GM18909 (cell line): ENCODE results near the gene TRIM8.
"Not testable (repeated sequence)": the region's sequence is repeated elsewhere in the genome, so short reads cannot be mapped to it uniquely, and the experiment has no call there.

Experiments
- ATAC-seq: cut with Tn5 transposase; IDR thresholded peaks from one replicate; pipeline ENCODE4 v1.9.1; 2021; ENCODE audit warnings: mild to moderate bottlenecking; ENCODE audit not compliant: unreplicated experiment, poor library complexity

TRIM8 gene

DNA sequence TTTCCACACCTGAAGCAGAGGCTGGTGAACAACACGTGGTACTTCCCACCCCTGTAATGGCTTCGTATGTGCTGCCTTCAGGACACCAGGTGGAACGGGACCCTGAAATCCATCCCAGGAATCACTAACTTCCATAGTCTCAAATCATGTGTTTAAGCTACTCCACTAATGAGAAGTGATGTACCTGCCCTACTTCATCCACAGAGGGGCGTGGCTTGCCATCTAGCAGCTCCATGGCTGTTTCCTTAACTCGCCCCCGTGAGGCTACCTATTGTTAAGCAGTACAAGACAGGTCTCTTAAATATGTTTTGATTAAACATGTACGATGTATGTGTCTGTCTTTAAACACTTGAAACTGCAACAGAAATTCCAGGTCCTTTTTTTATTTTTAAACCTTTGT, 38.1 kb downstream of the TRIM8 start:
- ATAC-seq: no peak

DNA sequence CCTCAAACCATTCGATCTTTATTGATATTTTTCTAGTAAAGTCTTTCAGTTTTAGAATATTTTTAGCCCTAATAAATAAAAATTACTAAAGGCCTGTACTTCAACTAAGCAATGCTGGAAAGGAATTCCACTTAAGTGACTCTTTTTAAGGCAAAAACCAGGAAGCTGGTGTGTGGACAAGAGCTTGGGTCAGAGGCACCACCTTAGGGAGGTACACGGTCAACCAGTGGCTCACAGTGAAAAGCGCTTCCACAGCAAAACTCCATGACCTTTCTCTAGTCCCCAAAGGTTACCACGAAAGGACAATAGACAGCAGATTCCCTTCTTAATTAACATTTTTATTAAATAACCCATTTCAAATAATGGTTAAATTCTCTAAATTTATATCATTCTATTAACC, 38.7 kb downstream of the TRIM8 start:
- no peak for ATAC-seq

DNA sequence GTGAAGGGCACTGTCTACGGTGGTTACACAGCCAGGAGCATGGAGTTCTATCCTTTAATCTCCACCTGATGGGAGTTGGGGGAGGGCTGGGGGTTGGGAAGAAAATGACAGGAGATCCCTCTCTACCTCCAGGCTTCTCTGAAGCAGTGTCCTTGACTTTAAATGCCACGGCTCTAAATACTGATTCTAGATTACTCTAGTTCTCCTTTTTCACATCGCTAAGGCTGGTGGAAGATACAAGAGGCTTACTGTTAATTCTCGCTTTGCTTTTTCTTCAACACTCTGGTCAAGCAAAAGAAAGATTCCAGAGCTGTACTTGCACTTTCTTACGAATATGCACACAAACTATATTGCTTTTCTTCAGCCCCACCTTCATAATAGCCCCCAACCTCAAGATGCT, 39.5 kb downstream of the TRIM8 start:
- ATAC-seq: no peak

DNA sequence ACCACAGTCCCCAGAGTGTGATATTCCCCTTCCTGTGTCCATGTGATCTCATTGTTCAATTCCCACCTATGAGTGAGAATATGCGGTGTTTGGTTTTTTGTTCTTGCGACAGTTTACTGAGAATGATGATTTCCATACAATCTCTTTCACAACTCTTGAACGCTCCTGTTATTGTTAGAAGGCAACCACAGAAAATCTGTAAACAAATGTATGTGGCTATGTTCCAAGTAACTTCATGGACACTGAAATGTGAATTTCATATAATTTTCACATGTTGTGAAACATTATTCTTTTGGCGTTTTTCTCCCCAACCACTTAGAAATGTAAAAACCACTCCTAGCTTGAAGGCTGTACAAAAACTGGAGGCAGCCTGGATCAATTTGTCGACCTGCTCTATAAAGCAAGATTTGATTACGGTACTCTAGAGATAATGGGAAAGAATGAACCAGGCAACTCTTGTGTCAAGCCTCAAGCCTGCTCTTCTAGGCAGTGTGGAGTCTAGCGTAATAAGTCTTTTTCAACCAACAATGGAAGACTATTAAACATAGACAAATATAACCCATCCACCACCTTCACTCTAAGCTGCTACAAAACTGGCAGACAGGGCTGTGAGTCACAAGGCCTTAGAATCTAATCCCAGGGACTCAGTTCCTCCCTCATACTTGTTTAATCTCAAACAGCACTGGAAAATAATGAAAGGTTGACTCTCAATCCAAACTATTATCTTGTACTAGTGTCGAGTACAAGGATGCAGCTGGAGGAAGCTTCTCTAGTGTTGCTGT, 47.2 kb downstream of the TRIM8 start:
- ATAC-seq: no peak

DNA sequence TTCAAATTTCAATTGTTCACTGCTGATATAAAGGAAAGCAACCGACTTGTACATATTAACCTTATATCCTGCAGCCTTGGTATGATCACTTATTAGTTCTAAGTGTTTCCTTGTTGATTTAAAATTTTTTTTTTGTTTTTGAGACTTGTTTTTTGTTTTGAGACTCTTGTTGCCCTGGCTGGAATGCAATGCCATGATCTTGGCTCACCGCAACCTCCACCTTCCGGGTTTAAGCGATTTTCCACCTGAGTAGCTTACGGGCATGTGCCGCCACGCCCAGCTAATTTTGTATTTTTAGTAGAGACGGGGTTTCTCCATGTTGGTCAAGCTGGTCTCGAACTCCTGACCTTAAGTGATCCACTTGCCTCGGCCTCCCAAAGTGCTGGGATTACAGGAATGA, 51.1 kb downstream of the TRIM8 start:
- not testable (repeated sequence) for ATAC-seq

DNA sequence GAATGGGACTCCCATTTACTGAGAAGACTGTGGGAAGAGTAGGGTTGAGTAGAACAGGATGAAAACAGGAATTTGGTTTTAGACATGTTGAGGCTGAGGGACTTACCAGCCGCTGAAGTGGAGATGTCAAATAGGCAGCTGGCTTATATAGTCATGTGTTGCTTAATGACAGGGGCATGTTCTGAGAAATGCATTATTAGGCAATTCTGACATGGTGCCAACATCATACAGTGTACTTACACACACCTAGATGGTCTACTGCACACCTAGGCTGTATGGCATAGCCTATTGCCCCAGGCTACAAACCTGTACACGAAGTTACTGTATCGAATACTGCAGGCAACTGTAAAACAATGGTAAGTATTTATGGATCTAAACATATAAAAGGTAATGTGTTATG, 52.5 kb downstream of the TRIM8 start:
- no peak for ATAC-seq

DNA sequence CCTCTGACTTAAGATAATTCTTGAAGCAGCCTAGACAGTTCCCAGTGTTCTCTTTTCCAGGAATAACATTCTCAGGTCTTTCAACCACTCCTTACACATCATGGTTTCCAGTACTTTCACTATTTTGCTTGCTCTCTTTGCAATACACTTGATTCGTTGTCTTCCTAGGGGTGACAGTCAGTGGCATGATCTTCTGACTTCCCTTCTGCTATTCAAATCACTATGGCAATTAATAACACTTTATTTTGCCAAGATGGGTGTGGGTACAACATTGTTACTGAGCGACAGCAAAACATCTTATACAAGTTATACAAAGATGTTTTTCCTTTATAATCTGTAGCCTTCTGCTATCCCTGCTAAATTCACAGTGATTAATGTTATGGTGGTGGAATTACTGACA, 54.6 kb downstream of the TRIM8 start:
- ATAC-seq: no peak

DNA sequence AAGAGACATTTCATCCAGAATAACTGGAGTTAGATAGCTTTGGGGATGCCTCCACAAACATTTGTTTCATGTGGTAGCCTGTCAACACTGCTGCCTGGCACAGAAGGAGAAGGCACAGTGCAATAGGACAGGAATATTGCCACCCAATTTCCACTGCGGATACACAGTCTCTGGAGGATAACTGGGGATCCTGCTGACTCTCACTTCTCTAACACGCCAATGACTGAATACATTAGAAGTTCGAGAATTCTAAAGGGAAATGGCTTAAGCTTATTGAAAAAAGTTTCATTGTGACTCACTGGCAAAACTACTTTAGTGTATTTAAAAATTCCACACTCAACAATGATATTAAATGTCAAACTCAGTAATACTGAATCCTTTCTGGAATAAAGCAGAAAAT, 57.0 kb downstream of the TRIM8 start:
- ATAC-seq: no peak

DNA sequence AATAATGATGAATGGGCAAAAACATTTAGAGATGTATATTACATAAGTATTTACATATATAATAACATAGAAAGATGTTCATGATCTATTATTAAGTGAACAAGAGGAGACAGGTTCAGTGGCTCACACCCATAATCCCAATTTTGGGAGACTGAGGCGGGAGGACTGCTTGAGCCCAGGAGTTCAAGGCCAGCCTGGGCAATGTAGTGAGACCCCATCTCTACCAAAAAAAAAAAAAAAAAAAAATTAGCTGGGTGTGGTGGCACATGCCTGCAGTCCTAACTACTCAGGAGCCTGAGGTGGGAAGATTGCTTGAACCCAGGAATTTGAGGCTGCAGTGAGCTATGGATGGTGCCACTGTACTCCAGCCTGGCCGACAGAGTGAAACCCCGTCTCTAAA, 57.5 kb downstream of the TRIM8 start:
- no peak for ATAC-seq

DNA sequence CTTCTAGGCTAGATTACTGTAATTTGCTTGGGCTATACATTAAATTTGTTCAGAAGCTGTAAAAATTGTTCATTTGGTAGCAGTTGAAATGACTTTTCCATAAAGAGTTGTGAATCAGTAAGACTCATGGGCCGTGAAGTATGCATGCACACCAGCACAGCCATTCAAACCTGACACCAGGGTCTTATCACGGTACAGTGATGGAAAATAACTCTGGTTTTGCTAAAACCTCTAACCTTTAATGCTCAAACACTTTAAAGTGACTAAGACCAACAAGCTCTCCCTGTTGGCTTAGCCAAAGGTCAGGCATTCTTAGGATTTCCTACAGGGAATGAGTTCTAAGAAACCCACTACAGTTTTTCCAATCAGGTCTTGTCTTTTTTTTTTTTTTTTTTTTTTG, 58.5 kb downstream of the TRIM8 start:
- no peak for ATAC-seq

DNA sequence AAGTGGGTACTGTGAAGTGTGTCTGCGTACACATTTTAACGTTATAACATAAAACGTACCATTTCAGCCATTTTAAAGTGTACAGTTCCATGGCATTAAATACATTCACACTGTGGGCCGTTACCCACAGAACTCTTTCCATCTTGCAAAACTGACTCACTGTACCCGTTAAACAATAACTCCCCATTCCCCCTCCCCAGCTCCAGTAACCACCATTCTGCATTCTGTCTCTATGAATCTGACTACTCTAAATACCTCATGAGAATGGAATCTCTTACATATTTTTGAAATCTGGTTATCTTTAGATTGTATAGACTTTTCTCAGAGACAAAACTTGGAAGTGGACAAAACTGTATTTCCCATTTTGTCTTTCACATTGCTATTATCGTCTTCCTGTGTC, 60.6 kb downstream of the TRIM8 start:
- no peak for ATAC-seq

DNA sequence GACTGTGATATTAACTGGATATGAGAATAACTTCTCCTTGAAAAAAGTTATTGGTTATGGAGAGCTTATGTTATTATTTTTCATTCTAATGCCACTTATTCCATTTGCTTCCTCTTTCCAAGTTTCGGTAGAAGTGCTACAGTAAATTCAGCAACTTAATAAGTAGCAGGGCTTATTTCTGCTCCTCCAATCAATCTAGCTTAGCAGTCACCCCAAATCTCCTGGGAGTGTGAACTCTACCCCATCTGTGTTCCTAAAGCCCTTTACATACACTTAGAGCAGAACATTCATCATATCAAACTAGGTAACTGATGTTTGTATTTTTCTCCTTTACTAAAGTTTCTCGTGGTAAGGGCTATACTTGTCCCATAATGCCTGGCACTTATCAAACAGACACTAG, 61.3 kb downstream of the TRIM8 start:
- ATAC-seq: no peak
